ENCODE measurements around the gene CLNK. TPM values are rescaled to one million over a fixed set of nuclear protein-coding genes. Genes with fewer than 3 reads are reported as not detected.

Gene CLNK
- polyA plus RNA-seq, 2 of the 4 experiments (the other 2 are of a cell fraction) = not detected

GRCh38 chr4:10461850-10462400 lies 222.6 kb downstream of the CLNK start:
- Histone ChIP-seq H3K4me2 (no peak overlapping the region), H3K4me1 (no peaks in the 10 kb centered on the region), H3K4me3 (no peak overlapping the region), H3K9me3 (no peaks in the 10 kb centered on the region; the same call in 2 of the 3 replicates), H3K27ac (no peak overlapping the region)
- no peak for DNase-seq (ENCODE audit: low read depth in 1 of 2, low spot score in 1 of 2)
- no peak for FAIRE-seq
- WGBS (ENCODE audit: missing lambda C conversion rate) = 71% methylated on average over 27 of the region's 27 CpGs
- ChIA-PET CTCF (interaction anchor here (1.3 kb wide), 1 partner anchor 10 kb away, joined by 5 read pairs; no protein-coding TSS in a partner anchor), POLR2A (no interaction called here)
- ATAC-seq = no peak
- TF ChIP-seq HOXB5 (CRISPR knock-in tag; IDR thresholded peaks at IDR 0.05) (no peak), NPAS2 (CRISPR knock-in tag; IDR thresholded peaks at IDR 0.05; ENCODE audit: borderline replicate concordance) (no peak), PBX3 (IDR thresholded peaks at IDR 0.05) (no peak), ELK1 (IDR thresholded peaks at IDR 0.05; ENCODE audit: low read depth, low read length) (no peak), TP53 (CRISPR knock-in tag; IDR thresholded peaks at IDR 0.05) (no peak), E2F6 (IDR thresholded peaks at IDR 0.05; ENCODE audit: borderline replicate concordance, low read depth) (no peak)

GRCh38 chr4:10461091-10461849 lies 223.3 kb downstream of the CLNK start:
- Histone ChIP-seq H3K4me1 (no peaks in the 10 kb centered on the region), H3K9me3 (no peaks in the 10 kb centered on the region; the same call in 2 of the 3 replicates), H3K4me2 (peak overlapping the region; percentile 46), H3K4me3 (no peak overlapping the region), H3K27ac (no peak overlapping the region)
- WGBS (ENCODE audit: missing lambda C conversion rate) = 64% methylated on average over 23 of the region's 72 CpGs
- TF ChIP-seq MAX (IDR thresholded peaks at IDR 0.05) (peak; percentile 34; the same call in 1 of the 2 replicates), ZC3H11A (IDR thresholded peaks at IDR 0.05) (no peak), CTCF (IDR thresholded peaks at IDR 0.05) (0 out of 3 replicates have a peak, but pooled peaks have one; percentile 28), HOXB13 (CRISPR knock-in tag; IDR thresholded peaks at IDR 0.05; ENCODE audit: low read depth) (no peak)
- CTCF ChIA-PET = interaction anchor here (1.3 to 1.4 kb wide), 2 partner anchors 9 to 12 kb away, joined by 4 to 5 read pairs; no protein-coding TSS in a partner anchor
- DNase-seq (ENCODE audit: low read depth in 1 of 2, low spot score in 1 of 2) = peak; percentile 9 to 34
- FAIRE-seq = no peak
- peak; percentile 48 to 85; a peak in 4 of 6 replicates for ATAC-seq
- POLR2A ChIA-PET = no interaction called here

- 49% methylated on average over 11 of the region's 11 CpGs for WGBS (ENCODE audit: missing lambda C conversion rate)
- Histone ChIP-seq H3K4me1 (no peaks in the 10 kb centered on the region), H3K27ac (no peak overlapping the region), H3K9me3 (no peaks in the 10 kb centered on the region; the same call in 2 of the 3 replicates), H3K4me3 (no peak overlapping the region), H3K4me2 (no peak overlapping the region)
- ChIA-PET CTCF (interaction anchor here (1.3 to 1.4 kb wide), 2 partner anchors 9 to 13 kb away, joined by 4 to 5 read pairs; no protein-coding TSS in a partner anchor), POLR2A (no interaction called here)
- FAIRE-seq (no peak), ATAC-seq (no peak), DNase-seq (ENCODE audit: low read depth in 1 of 2, low spot score in 1 of 2) (no peak)
- TF ChIP-seq NFE2L2 (conservative IDR thresholded peaks at IDR 0.05; ENCODE audit: low read length) = no peak
- no peak for TF ChIP-seq NPAS2 (CRISPR knock-in tag; IDR thresholded peaks at IDR 0.05; ENCODE audit: borderline replicate concordance)
- TF ChIP-seq FOXS1 (CRISPR knock-in tag; IDR thresholded peaks at IDR 0.05) = no peak
- no peak for TF ChIP-seq MAFK (IDR thresholded peaks at IDR 0.05; ENCODE audit: partially characterized antibody)
- no peak for TF ChIP-seq RCOR1 (IDR thresholded peaks at IDR 0.05; ENCODE audit: low read depth, low read length)
- TF ChIP-seq CHD4 (IDR thresholded peaks at IDR 0.05; ENCODE audit: borderline replicate concordance) = no peak
- TF ChIP-seq BHLHE40 (IDR thresholded peaks at IDR 0.05; ENCODE audit: low read depth, low read length) = no peak
- TF ChIP-seq FOSL2 (IDR thresholded peaks at IDR 0.05) = no peak
- no peak for TF ChIP-seq FOSL2 (CRISPR knock-in tag; IDR thresholded peaks at IDR 0.05)
- no peak for TF ChIP-seq TP53 (CRISPR knock-in tag; IDR thresholded peaks at IDR 0.05)
- no peak for TF ChIP-seq ESRRA (IDR thresholded peaks at IDR 0.05; ENCODE audit: borderline replicate concordance, low read length)
Measured at GRCh38 chr4:10460313-10461047, 224.1 kb downstream of the CLNK start.
